ENCODE measurements around the gene EEFSEC.
A peak's percentile ranks its signal among the peaks of the same experiment; 100 is the strongest.

The EEFSEC gene

GRCh38 chr3:128320551-128321340 lies 167.5 kb downstream of the EEFSEC start:
- no peak for DNase-seq

GRCh38 chr3:128321418-128321817 lies 168.1 kb downstream of the EEFSEC start:
- DNase-seq = no peak

- peak; percentile 71 for DNase-seq
Measured at GRCh38 chr3:128322030-128323022, 169.0 kb downstream of the EEFSEC start.

- DNase-seq = no peak
Measured at GRCh38 chr3:128323206-128324081, 170.2 kb downstream of the EEFSEC start.

GRCh38 chr3:128324911-128325592 lies 171.8 kb downstream of the EEFSEC start:
- DNase-seq = no peak

- no peak for DNase-seq
Measured at GRCh38 chr3:128326051-128326823, 173.0 kb downstream of the EEFSEC start.

- no peak for DNase-seq
Measured at GRCh38 chr3:128327606-128328031, 174.3 kb downstream of the EEFSEC start.

- DNase-seq = no peak
Measured at GRCh38 chr3:128328546-128329458, 175.5 kb downstream of the EEFSEC start.

GRCh38 chr3:128329491-128330213 lies 176.4 kb downstream of the EEFSEC start:
- DNase-seq = no peak

- DNase-seq = no peak
Measured at GRCh38 chr3:128330214-128330842, 177.0 kb downstream of the EEFSEC start.

- DNase-seq = no peak
Measured at GRCh38 chr3:128334086-128334645, 180.9 kb downstream of the EEFSEC start.

GRCh38 chr3:128334766-128335165 lies 181.5 kb downstream of the EEFSEC start:
- DNase-seq = no peak

GRCh38 chr3:128335621-128336296 lies 182.5 kb downstream of the EEFSEC start:
- DNase-seq = no peak

GRCh38 chr3:128336337-128337156 lies 183.3 kb downstream of the EEFSEC start:
- DNase-seq = no peak

GRCh38 chr3:128337305-128337704 lies 184.0 kb downstream of the EEFSEC start:
- no peak for DNase-seq

GRCh38 chr3:128338536-128339330 lies 185.5 kb downstream of the EEFSEC start:
- DNase-seq = no peak

Measured in hematopoietic multipotent progenitor cell treated with erythropoietin and hydrocortisone succinate and interleukin-3 and kit ligand, for 4 days (in vitro differentiated cells).